ENCODE data around the gene TMPRSS4.

TMPRSS4 gene

GRCh38 chr11:118112711-118113430 lies 36.0 kb downstream of the TMPRSS4 start:
- TF ChIP-seq, protein P1, sequence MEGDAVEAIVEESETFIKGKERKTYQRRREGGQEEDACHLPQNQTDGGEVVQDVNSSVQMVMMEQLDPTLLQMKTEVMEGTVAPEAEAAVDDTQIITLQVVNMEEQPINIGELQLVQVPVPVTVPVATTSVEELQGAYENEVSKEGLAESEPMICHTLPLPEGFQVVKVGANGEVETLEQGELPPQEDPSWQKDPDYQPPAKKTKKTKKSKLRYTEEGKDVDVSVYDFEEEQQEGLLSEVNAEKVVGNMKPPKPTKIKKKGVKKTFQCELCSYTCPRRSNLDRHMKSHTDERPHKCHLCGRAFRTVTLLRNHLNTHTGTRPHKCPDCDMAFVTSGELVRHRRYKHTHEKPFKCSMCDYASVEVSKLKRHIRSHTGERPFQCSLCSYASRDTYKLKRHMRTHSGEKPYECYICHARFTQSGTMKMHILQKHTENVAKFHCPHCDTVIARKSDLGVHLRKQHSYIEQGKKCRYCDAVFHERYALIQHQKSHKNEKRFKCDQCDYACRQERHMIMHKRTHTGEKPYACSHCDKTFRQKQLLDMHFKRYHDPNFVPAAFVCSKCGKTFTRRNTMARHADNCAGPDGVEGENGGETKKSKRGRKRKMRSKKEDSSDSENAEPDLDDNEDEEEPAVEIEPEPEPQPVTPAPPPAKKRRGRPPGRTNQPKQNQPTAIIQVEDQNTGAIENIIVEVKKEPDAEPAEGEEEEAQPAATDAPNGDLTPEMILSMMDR (IDR thresholded peaks at IDR 0.05): no peak

GRCh38 chr11:118114266-118114665 lies 37.4 kb downstream of the TMPRSS4 start:
- TF ChIP-seq, protein P1 (IDR thresholded peaks at IDR 0.05): no peak

GRCh38 chr11:118115048-118115447 lies 38.2 kb downstream of the TMPRSS4 start:
- TF ChIP-seq, protein P1 (IDR thresholded peaks at IDR 0.05): no peak

GRCh38 chr11:118117790-118118601 lies 41.1 kb downstream of the TMPRSS4 start:
- TF ChIP-seq, protein P1 (IDR thresholded peaks at IDR 0.05): no peak

DNA sequence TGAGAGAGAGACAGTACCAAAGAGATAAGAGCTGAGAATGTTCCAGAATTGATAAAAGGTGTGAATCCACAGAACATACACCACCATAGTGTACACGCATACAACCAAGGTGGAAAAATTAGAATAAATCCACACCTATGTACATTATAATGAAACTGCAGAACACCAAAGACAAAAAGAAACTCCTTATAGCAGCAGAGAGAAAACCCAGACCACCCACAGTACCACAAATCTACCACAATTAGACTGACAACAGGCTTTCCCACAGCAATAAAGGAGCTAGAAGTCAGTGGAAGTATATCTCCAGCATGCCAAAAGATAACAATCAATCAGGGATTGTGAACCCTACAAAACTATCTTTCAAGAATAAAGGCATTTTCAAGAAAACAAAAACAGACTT lies 43.9 kb downstream of the TMPRSS4 start:
- TF ChIP-seq, protein P1 (IDR thresholded peaks at IDR 0.05): no peak

- TF ChIP-seq, protein P1 (IDR thresholded peaks at IDR 0.05): no peak
Measured at GRCh38 chr11:118124929-118125535, 48.2 kb downstream of the TMPRSS4 start.

DNA sequence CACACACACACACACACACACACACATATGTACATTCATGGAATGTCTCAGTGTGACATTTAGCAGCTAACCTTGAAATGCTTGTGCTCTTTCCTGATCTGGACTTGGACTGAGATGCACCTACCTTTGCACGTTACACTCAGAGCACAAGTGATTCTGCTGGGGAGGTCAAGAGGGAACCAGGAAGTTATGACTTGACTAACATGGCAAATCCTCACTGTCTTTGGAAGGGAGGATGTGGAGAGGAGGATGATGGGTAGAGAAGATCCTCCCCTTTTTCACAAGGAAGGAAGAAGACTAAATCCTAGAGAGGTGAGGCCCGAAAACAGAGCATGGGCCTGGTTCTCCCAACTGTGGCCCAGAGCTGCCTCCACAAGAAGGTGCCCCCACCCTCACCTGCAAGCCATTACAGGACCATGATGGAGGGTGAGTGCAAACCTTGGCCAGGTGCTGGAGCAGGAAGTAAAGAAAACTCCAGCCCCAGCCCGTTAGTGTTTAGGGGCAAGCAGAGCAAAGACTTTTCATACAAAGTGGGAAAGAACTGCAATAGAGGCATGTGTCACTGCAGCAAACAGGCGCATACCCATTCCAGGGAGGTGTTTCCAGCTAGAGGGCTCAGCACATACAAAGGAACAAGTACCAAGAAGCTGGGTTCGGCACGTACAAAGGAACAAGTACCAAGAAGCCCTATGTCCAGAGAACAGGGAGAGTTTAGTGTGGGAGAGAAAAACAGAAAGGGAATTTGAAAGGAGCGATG lies 49.4 kb downstream of the TMPRSS4 start:
- TF ChIP-seq, protein P1 (IDR thresholded peaks at IDR 0.05): no peak

Measured in LNCAP (cell line).